ENCODE data around the gene HPSE2. TPM values are rescaled to one million over a fixed set of nuclear protein-coding genes. Genes with fewer than 3 reads are reported as not detected.
A peak's percentile ranks its signal among the peaks of the same experiment; 100 is the strongest.

Gene HPSE2
- total RNA-seq, 1 donor from 2014 or later = not detected

DNA sequence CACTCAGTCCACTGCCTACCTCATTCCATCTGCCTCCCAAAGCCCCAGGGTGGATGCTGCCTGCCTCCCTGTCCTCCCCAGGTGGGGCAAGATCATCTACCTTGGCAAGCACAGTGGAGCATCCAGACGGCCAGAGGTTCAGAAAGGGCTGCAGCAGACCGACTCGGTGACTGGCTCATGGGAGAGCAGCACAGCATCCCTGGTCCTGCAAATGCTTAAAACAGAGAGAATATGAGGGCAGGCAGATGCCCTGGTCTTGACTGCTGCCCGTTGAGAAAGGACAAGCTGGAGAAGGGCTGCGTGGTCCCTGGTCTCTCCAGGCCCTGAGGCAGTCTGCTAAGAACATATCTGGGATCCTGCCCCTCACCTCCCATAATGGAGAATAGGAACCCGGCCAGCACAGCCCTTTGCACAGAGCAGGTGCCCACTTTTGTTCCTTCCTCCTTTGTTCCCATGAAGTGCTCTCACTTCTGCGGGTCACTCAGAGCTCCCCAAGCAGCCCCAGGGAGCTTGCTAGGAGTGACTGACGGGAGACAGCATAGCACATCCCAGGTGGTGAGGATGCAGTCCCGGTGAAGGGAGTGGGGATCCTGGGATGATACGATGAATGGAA lies 790.3 kb downstream of the HPSE2 start:
- Histone ChIP-seq H3K4me1 (peaks cover 0 to 6% of the 10 kb centered on the region in 2 donors), H3K4me3 (peak overlapping the region in 1 of 2 donors; percentile 78), H3K27ac (peak overlapping the region; percentile 93 to 95), H3K36me3 (peaks cover 3 to 34% of the 10 kb centered on the region in 2 donors), H3K27me3 (no peaks in the 10 kb centered on the region), H3K9me3 (no peaks in the 10 kb centered on the region)
- intact Hi-C loops (cut with DNase I) = loop anchor here (5.0 to 10.0 kb wide), 4 partner anchors 133 to 1179 kb away; partner anchors contain the start of genes GOT1, LOXL4 and SLC25A28
- no peak for DNase-seq (ENCODE audit: low spot score in 2 of 2)
- TF ChIP-seq, protein P1, sequence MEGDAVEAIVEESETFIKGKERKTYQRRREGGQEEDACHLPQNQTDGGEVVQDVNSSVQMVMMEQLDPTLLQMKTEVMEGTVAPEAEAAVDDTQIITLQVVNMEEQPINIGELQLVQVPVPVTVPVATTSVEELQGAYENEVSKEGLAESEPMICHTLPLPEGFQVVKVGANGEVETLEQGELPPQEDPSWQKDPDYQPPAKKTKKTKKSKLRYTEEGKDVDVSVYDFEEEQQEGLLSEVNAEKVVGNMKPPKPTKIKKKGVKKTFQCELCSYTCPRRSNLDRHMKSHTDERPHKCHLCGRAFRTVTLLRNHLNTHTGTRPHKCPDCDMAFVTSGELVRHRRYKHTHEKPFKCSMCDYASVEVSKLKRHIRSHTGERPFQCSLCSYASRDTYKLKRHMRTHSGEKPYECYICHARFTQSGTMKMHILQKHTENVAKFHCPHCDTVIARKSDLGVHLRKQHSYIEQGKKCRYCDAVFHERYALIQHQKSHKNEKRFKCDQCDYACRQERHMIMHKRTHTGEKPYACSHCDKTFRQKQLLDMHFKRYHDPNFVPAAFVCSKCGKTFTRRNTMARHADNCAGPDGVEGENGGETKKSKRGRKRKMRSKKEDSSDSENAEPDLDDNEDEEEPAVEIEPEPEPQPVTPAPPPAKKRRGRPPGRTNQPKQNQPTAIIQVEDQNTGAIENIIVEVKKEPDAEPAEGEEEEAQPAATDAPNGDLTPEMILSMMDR (IDR thresholded peaks at IDR 0.05) = no peak

- intact Hi-C loops (cut with DNase I) = loop anchor here (5.0 to 10.0 kb wide), 4 partner anchors 132 to 1180 kb away; partner anchors contain the start of genes GOT1, LOXL4 and SLC25A28
- H3K4me1 ChIP-seq = peaks cover 0 to 6% of the 10 kb centered on the region in 2 donors
- no peaks in the 10 kb centered on the region for H3K27me3 ChIP-seq
- H3K4me3 ChIP-seq = no peak overlapping the region
- H3K36me3 ChIP-seq = peaks cover 3 to 40% of the 10 kb centered on the region in 2 donors
- H3K27ac ChIP-seq = no peak overlapping the region
- DNase-seq (ENCODE audit: low spot score in 2 of 2) = no peak
- H3K9me3 ChIP-seq = no peaks in the 10 kb centered on the region
- TF ChIP-seq, protein P1 (IDR thresholded peaks at IDR 0.05) = no peak
Measured at GRCh38 chr10:98444314-98445006, 791.2 kb downstream of the HPSE2 start.

DNA sequence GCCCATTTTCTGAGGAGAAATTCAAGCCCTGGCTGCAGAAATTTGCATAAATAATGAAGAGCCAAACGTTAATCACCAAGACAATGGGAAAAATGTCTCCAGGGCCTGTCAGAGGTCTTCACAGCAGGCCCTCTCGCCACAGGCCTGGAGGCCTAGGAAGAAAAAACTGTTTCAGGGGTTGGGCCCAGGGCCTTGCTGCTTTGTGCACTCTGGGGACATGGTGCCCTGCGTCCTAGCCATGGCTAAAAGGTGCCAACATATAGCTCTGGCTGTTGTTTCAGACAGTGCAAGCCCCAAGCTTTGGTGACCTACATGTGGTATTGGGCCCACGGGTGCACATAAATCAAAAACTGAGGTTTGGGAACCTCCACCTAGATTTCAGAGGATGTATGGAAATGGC lies 796.9 kb downstream of the HPSE2 start:
- Histone ChIP-seq H3K27ac (no peak overlapping the region), H3K36me3 (peaks cover 32 to 66% of the 10 kb centered on the region in 2 donors), H3K27me3 (no peaks in the 10 kb centered on the region), H3K4me1 (no peaks in the 10 kb centered on the region), H3K9me3 (no peaks in the 10 kb centered on the region), H3K4me3 (no peak overlapping the region)
- TF ChIP-seq, protein P1 (IDR thresholded peaks at IDR 0.05) = no peak
- DNase-seq (ENCODE audit: low spot score in 2 of 2) = peak in 1 of 2 donors; percentile 51
- intact Hi-C loops (cut with DNase I) = no loop called here

- TF ChIP-seq, protein P1 (IDR thresholded peaks at IDR 0.05) = no peak
- Histone ChIP-seq H3K36me3 (peaks cover 48 to 73% of the 10 kb centered on the region in 2 donors), H3K4me3 (no peak overlapping the region), H3K9me3 (no peaks in the 10 kb centered on the region), H3K27me3 (no peaks in the 10 kb centered on the region), H3K4me1 (no peaks in the 10 kb centered on the region), H3K27ac (no peak overlapping the region)
- intact Hi-C loops (cut with DNase I) = no loop called here
- DNase-seq (ENCODE audit: low spot score in 2 of 2) = peak in 1 of 2 donors; percentile 50
Measured at GRCh38 chr10:98436704-98437103, 798.9 kb downstream of the HPSE2 start.

DNA sequence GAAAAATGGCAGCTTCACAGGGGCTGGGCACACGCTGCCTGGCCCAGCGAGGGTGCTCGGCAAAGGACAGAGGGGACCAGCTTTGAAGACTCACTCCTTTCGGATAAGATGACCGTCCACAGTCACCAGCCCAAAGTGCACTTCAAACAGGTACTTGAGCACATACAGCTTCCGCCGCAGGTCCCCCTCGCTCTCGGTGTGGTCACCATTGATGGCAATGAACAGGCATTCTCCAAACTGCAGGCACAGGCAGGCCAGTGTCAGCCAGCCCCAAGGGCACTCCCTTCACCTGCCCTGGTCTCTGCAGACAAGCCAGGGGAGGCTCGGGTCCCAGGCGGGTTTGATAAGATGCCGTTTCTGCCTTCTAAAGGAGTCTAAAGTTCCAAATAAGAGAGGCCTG lies 800.5 kb downstream of the HPSE2 start:
- Histone ChIP-seq H3K4me1 (no peaks in the 10 kb centered on the region), H3K27me3 (no peaks in the 10 kb centered on the region), H3K27ac (no peak overlapping the region), H3K4me3 (no peak overlapping the region), H3K9me3 (no peaks in the 10 kb centered on the region), H3K36me3 (peaks cover 59 to 83% of the 10 kb centered on the region in 2 donors)
- DNase-seq (ENCODE audit: low spot score in 2 of 2) = peak in 1 of 2 donors; percentile 41
- intact Hi-C loops (cut with DNase I) = no loop called here
- TF ChIP-seq, protein P1 (IDR thresholded peaks at IDR 0.05) = no peak
